Neural cell (in vitro differentiated cells): ENCODE data around the gene ZSWIM7. TPM values are rescaled to one million over a fixed set of nuclear protein-coding genes. Genes with fewer than 3 reads are reported as not detected.

Source experiments
- polyA plus RNA-seq: library from polyadenylated mRNA; depleted of rRNA; stranded (reverse); fragments of >200 nt; gene quantifications from 2 replicates; pipeline ENCODE4 v1.2.3, GENCODE V29; 2014

ZSWIM7 gene
- polyA plus RNA-seq, 1 donor from 2014 or later: 34.0 TPM

Other genes starting within 250 kb of the ZSWIM7 start
- gene ADORA2B, start 54.6 kb downstream of the ZSWIM7 start, polyA plus RNA-seq: 0.78 TPM in 1 of 2 replicates, not detected in the other
- 88.7 and 97.8 TPM in 2 replicates for gene TTC19, start 120 bp upstream of the ZSWIM7 start, polyA plus RNA-seq
- gene NCOR1, start 215.8 kb upstream of the ZSWIM7 start, polyA plus RNA-seq: 26.9 and 27.9 TPM in 2 replicates
- gene PIGL, start 217.5 kb upstream of the ZSWIM7 start, polyA plus RNA-seq: 72.9 and 75.5 TPM in 2 replicates